SK-N-SH treated with all-trans-retinoic acid at 6 μM for 48 hours (cell line): ENCODE measurements around the gene OTC.

Source experiments
- ATAC-seq: fragments of 200-7000 bp; cut with Tn5 transposase; 3 replicates; pipeline ENCODE4 v1.9.1; 2020; ENCODE audit warnings: mild to moderate bottlenecking, moderate library complexity
- ARNTL ChIP-seq: fragments of 450-650 bp; formaldehyde crosslinking; IDR thresholded peaks from 2 replicates; pipeline ENCODE4 v1.5.0; 2020; ENCODE audit warnings: low read depth, mild to moderate bottlenecking, moderate library complexity, borderline replicate concordance
- BACH2 ChIP-seq: fragments of 250-450 bp; sonication (Bioruptor Pico); IDR thresholded peaks from 2 replicates; pipeline ENCODE4 v1.9.0; 2021; ENCODE audit warnings: mild to moderate bottlenecking, borderline replicate concordance
- CSDC2 ChIP-seq: fragments of 250-450 bp; sonication (Bioruptor Pico); IDR thresholded peaks from 2 replicates; pipeline ENCODE4 v1.5.0; 2020; ENCODE audit warnings: mild to moderate bottlenecking, moderate library complexity
- ESRRG ChIP-seq: fragments of 250-450 bp; sonication (Bioruptor Pico); IDR thresholded peaks from 2 replicates; pipeline ENCODE4 v1.6.1; 2021; ENCODE audit warnings: mild to moderate bottlenecking
- GLIS3 ChIP-seq: fragments of 250-450 bp; sonication (Bioruptor Pico); IDR thresholded peaks from 2 replicates; pipeline ENCODE4 v1.5.0; 2020; ENCODE audit warnings: mild to moderate bottlenecking, moderate library complexity
- ISL1 ChIP-seq: fragments of 250-450 bp; sonication (Bioruptor Pico); IDR thresholded peaks from 2 replicates; pipeline ENCODE4 v2.1.2; 2022; ENCODE audit warnings: mild to moderate bottlenecking, moderate library complexity
- RARB ChIP-seq: fragments of 250-450 bp; sonication (Bioruptor Pico); IDR thresholded peaks from 2 replicates; pipeline ENCODE4 v1.8.0; 2021; ENCODE audit warnings: mild to moderate bottlenecking, moderate library complexity
- SNAI2 ChIP-seq: fragments of 250-450 bp; sonication (Bioruptor Pico); IDR thresholded peaks from 2 replicates; pipeline ENCODE4 v1.5.0; 2020; ENCODE audit warnings: mild to moderate bottlenecking, moderate library complexity
- TCF4 ChIP-seq: fragments of 250-450 bp; sonication (Bioruptor Pico); IDR thresholded peaks from 2 replicates; pipeline ENCODE4 v1.8.0; 2021; ENCODE audit warnings: mild to moderate bottlenecking, moderate library complexity, borderline replicate concordance
- TOX ChIP-seq: fragments of 250-450 bp; sonication (Bioruptor Pico); IDR thresholded peaks from 2 replicates; pipeline ENCODE4 v1.8.0; 2021; ENCODE audit warnings: mild to moderate bottlenecking, moderate library complexity, borderline replicate concordance
- ZC3H10 ChIP-seq: fragments of 250-450 bp; sonication (Bioruptor Pico); IDR thresholded peaks from 2 replicates; pipeline ENCODE4 v1.5.1; 2021; ENCODE audit warnings: mild to moderate bottlenecking, moderate library complexity
- ZFP3 ChIP-seq: fragments of 250-450 bp; sonication (Bioruptor Pico); IDR thresholded peaks from 2 replicates; pipeline ENCODE4 v1.5.0; 2020; ENCODE audit warnings: mild to moderate bottlenecking, moderate library complexity
- ZFP30 ChIP-seq: fragments of 450-650 bp; formaldehyde crosslinking; IDR thresholded peaks from 2 replicates; pipeline ENCODE4 v1.5.0; 2022; ENCODE audit warnings: mild to moderate bottlenecking, moderate library complexity
- ZNF70 ChIP-seq: fragments of 450-650 bp; formaldehyde crosslinking; IDR thresholded peaks from 2 replicates; pipeline ENCODE4 v1.5.0; 2020; ENCODE audit warnings: mild to moderate bottlenecking, moderate library complexity
- TF ChIP-seq, protein P1 (sequence below): fragments of 250-450 bp; sonication (Bioruptor Pico); IDR thresholded peaks from 2 replicates; pipeline ENCODE4 v1.5.0; 2020; ENCODE audit warnings: mild to moderate bottlenecking, moderate library complexity
- TF ChIP-seq, protein P2 (sequence below): fragments of 250-450 bp; sonication (Bioruptor Pico); IDR thresholded peaks from 2 replicates; pipeline ENCODE4 v1.5.1; 2020; ENCODE audit warnings: low read depth, mild to moderate bottlenecking, moderate library complexity
- TF ChIP-seq, protein P3 (sequence below): fragments of 250-450 bp; sonication (Bioruptor Pico); IDR thresholded peaks from 2 replicates; pipeline ENCODE4 v1.8.0; 2021; ENCODE audit warnings: low read depth, mild to moderate bottlenecking, moderate library complexity, borderline replicate concordance
- TF ChIP-seq, protein P4 (sequence below): fragments of 250-450 bp; sonication (Bioruptor Pico); IDR thresholded peaks from 2 replicates; pipeline ENCODE4 v1.5.1; 2021; ENCODE audit warnings: mild to moderate bottlenecking, moderate library complexity
- TF ChIP-seq, protein P5 (sequence below): fragments of 250-450 bp; sonication (Bioruptor Pico); IDR thresholded peaks from 2 replicates; pipeline ENCODE4 v1.8.0; 2020; ENCODE audit warnings: mild to moderate bottlenecking, moderate library complexity, borderline replicate concordance

The OTC gene

DNA sequence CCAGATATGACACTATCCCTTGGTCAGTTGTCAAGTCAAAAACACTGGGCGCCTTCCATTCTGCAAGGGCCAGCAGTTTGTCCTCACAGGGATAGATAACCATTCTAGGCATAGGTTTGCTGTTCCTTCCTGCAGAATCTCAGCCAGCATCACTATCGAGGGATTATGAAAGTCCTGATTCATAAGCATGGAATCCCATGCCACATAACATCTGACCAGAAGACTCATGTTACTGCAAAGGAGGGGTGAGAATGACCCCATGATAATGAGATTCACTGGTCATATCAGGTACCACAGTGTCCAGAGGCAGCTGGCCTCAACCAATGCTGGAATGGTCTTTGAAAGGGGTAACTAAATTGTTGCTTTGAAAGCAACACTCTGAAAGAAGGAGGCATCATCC, 84.7 kb downstream of the OTC start:
- no peak for ATAC-seq

DNA sequence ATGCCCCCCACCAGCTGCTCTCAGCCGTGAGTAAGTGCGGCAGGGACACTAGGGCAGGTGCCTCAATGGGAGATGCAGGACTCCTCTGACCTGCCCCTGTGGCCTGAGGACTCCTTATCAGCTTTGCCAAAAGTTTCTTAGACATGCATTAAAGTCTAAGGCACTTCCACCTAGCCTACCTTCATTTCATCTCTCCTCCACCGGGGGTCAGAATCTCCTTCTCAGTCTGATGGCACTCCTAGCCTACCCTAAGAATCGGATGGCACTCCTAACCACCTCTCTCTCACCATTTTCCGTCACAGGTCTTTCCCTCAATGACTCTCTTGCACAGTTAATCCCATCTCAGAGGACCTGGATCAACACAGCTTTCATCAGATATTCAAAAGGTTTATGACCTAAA, 85.9 kb downstream of the OTC start:
- TF ChIP-seq TCF4 (CRISPR knock-in tag): no peak
- no peak for TF ChIP-seq RARB (CRISPR knock-in tag)
- no peak for TF ChIP-seq ZFP3
- TF ChIP-seq, protein P1, sequence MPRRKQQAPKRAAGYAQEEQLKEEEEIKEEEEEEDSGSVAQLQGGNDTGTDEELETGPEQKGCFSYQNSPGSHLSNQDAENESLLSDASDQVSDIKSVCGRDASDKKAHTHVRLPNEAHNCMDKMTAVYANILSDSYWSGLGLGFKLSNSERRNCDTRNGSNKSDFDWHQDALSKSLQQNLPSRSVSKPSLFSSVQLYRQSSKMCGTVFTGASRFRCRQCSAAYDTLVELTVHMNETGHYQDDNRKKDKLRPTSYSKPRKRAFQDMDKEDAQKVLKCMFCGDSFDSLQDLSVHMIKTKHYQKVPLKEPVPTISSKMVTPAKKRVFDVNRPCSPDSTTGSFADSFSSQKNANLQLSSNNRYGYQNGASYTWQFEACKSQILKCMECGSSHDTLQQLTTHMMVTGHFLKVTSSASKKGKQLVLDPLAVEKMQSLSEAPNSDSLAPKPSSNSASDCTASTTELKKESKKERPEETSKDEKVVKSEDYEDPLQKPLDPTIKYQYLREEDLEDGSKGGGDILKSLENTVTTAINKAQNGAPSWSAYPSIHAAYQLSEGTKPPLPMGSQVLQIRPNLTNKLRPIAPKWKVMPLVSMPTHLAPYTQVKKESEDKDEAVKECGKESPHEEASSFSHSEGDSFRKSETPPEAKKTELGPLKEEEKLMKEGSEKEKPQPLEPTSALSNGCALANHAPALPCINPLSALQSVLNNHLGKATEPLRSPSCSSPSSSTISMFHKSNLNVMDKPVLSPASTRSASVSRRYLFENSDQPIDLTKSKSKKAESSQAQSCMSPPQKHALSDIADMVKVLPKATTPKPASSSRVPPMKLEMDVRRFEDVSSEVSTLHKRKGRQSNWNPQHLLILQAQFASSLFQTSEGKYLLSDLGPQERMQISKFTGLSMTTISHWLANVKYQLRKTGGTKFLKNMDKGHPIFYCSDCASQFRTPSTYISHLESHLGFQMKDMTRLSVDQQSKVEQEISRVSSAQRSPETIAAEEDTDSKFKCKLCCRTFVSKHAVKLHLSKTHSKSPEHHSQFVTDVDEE: no peak
- TF ChIP-seq CSDC2 (CRISPR knock-in tag): no peak
- no peak for TF ChIP-seq SNAI2 (CRISPR knock-in tag)
- TF ChIP-seq ISL1 (CRISPR knock-in tag): no peak
- no peak for TF ChIP-seq ZFP30 (CRISPR knock-in tag)
- no peak for TF ChIP-seq TOX (CRISPR knock-in tag)
- TF ChIP-seq, protein P2, sequence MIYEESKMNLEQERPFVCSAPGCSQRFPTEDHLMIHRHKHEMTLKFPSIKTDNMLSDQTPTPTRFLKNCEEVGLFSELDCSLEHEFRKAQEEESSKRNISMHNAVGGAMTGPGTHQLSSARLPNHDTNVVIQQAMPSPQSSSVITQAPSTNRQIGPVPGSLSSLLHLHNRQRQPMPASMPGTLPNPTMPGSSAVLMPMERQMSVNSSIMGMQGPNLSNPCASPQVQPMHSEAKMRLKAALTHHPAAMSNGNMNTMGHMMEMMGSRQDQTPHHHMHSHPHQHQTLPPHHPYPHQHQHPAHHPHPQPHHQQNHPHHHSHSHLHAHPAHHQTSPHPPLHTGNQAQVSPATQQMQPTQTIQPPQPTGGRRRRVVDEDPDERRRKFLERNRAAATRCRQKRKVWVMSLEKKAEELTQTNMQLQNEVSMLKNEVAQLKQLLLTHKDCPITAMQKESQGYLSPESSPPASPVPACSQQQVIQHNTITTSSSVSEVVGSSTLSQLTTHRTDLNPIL (CRISPR knock-in tag): no peak
- TF ChIP-seq, all 23 proteins: peak for 0

More for the DNA sequence above, 84.7 kb downstream of the OTC start:
- TF ChIP-seq, protein P2 (CRISPR knock-in tag): no peak
- TF ChIP-seq CSDC2 (CRISPR knock-in tag) (no peak), TOX (CRISPR knock-in tag) (no peak), GLIS3 (no peak), ZNF70 (CRISPR knock-in tag) (no peak), ZFP30 (CRISPR knock-in tag) (no peak), ESRRG (CRISPR knock-in tag) (no peak), ZFP3 (no peak), ZC3H10 (CRISPR knock-in tag) (no peak), BACH2 (CRISPR knock-in tag) (no peak), ARNTL (no peak)
- TF ChIP-seq, protein P3, sequence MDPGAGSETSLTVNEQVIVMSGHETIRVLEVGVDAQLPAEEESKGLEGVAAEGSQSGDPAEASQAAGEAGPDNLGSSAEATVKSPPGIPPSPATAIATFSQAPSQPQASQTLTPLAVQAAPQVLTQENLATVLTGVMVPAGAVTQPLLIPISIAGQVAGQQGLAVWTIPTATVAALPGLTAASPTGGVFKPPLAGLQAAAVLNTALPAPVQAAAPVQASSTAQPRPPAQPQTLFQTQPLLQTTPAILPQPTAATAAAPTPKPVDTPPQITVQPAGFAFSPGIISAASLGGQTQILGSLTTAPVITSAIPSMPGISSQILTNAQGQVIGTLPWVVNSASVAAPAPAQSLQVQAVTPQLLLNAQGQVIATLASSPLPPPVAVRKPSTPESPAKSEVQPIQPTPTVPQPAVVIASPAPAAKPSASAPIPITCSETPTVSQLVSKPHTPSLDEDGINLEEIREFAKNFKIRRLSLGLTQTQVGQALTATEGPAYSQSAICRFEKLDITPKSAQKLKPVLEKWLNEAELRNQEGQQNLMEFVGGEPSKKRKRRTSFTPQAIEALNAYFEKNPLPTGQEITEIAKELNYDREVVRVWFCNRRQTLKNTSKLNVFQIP (CRISPR knock-in tag): no peak
- TF ChIP-seq, protein P4, sequence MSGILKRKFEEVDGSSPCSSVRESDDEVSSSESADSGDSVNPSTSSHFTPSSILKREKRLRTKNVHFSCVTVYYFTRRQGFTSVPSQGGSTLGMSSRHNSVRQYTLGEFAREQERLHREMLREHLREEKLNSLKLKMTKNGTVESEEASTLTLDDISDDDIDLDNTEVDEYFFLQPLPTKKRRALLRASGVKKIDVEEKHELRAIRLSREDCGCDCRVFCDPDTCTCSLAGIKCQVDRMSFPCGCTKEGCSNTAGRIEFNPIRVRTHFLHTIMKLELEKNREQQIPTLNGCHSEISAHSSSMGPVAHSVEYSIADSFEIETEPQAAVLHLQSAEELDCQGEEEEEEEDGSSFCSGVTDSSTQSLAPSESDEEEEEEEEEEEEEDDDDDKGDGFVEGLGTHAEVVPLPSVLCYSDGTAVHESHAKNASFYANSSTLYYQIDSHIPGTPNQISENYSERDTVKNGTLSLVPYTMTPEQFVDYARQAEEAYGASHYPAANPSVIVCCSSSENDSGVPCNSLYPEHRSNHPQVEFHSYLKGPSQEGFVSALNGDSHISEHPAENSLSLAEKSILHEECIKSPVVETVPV: no peak
- TF ChIP-seq, protein P5, sequence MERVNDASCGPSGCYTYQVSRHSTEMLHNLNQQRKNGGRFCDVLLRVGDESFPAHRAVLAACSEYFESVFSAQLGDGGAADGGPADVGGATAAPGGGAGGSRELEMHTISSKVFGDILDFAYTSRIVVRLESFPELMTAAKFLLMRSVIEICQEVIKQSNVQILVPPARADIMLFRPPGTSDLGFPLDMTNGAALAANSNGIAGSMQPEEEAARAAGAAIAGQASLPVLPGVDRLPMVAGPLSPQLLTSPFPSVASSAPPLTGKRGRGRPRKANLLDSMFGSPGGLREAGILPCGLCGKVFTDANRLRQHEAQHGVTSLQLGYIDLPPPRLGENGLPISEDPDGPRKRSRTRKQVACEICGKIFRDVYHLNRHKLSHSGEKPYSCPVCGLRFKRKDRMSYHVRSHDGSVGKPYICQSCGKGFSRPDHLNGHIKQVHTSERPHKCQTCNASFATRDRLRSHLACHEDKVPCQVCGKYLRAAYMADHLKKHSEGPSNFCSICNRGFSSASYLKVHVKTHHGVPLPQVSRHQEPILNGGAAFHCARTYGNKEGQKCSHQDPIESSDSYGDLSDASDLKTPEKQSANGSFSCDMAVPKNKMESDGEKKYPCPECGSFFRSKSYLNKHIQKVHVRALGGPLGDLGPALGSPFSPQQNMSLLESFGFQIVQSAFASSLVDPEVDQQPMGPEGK (CRISPR knock-in tag): no peak

DNA sequence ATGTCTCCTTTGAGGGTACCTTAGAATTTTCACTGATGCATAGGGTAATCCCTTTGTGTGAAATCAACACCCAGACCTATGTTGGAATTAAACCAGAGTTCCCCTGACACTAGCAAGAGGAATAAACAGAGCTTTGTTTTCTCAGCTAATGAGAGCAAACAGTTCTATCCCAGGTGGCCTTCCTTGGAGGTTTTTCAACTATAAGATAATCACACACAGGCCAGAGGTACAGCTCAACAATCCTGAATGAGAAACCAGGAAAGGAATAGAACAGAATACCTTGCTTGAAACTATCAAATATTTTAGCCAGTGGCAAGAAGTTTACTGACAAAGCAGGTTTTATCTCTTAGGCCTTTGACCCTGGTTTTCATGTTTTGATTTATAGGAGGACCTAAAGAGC, 100.2 kb downstream of the OTC start:
- no peak for ATAC-seq
- no peak for TF ChIP-seq ISL1 (CRISPR knock-in tag)
- TF ChIP-seq SNAI2 (CRISPR knock-in tag): no peak
- TF ChIP-seq, protein P5 (CRISPR knock-in tag): no peak
- TF ChIP-seq ZFP30 (CRISPR knock-in tag): no peak
- TF ChIP-seq, protein P1: no peak
- TF ChIP-seq, protein P2 (CRISPR knock-in tag): no peak
- no peak for TF ChIP-seq GLIS3

More for the DNA sequence above, 85.9 kb downstream of the OTC start:
- ATAC-seq: no peak
